RCC 7860 (cell line): Measurements from ENCODE around the gene LRPAP1.

ENCODE experiments used
- DNase-seq: peaks from one replicate; pipeline ENCODE4 v3.0.0-alpha.2; 2015; ENCODE audit warnings: low spot score
- FAIRE-seq: peaks from 2 replicates; lab custom pipeline; 2012; peaks lifted over from hg19 to GRCh38; lab: Jason Lieb, UNC

The LRPAP1 gene

DNA sequence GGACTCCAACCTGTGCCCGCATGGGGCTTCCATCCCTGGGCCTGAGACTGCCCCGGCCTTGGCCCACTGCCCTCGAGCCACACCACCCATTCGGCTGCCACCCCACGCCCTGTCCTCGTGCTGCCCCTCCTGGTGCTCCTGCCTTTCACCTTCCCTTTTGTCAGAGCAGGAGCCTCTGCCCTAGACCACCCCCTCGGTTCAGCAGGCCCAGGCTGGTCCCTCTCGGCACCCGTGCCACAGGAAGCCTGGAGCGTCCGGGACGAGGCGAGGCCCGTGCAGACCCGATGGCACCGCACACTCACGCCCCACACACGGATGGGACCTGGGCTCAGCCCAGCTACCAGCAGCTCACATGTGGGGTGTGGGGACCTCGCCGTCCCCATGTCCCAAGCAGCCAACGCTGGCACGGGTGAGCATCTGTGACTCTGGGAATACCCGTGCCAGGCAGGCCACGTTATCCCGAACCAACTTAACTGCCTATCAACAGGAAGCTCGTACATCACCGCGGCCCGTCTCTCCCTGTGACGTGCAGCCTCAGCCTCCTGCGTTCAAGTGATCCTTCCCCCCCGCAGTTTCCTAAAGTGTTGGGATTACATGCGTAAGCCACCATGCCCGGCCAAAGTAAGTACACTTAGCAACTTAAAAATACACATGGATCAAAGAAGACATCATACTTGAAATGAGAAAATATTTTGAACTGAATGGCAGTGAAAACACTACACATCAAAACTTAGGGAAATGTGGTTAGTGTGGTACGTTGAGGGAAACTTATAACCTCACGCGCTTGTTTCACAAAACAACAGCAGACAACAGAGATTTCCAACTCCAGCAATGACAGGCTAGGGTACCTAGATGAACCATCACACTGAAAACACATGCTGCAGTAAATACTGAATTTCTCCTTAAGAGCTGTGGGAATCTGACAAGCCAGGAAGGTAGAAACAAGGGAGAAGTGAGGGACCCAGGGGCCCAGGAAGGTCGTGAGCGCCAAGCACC is 29.0 kb downstream of the LRPAP1 start:
- no peak for DNase-seq
- FAIRE-seq, result no peak

DNA sequence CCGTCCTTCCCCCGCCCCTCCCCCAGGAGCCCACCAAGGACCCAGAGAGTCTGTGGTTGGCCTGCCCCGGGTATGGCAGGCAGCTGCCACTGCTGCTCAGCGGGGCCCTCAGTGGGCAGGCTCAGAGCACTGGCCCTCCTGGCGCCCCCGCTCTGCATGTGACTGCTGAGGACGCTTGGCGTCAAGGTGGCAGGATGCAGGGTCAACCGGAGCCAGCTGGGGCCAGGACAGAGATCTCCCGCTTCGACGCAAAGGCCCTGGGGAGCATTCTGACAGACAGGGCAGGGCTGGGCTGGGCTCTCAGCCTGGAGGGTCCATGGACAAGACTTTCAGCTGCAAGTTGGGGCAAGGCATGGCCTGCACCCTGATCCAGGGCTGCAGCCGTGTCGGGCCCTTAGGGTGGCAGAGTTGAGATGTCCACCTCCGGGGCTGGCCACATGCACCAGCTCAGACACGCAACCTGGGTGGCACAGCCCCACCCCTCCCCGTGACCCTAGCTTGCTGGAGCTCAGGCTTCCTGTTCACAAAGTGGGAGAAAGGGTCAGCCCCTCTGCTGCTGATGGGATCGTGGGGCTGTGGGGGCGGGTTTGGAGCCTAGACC is 30.3 kb downstream of the LRPAP1 start:
- no peak for FAIRE-seq

DNA sequence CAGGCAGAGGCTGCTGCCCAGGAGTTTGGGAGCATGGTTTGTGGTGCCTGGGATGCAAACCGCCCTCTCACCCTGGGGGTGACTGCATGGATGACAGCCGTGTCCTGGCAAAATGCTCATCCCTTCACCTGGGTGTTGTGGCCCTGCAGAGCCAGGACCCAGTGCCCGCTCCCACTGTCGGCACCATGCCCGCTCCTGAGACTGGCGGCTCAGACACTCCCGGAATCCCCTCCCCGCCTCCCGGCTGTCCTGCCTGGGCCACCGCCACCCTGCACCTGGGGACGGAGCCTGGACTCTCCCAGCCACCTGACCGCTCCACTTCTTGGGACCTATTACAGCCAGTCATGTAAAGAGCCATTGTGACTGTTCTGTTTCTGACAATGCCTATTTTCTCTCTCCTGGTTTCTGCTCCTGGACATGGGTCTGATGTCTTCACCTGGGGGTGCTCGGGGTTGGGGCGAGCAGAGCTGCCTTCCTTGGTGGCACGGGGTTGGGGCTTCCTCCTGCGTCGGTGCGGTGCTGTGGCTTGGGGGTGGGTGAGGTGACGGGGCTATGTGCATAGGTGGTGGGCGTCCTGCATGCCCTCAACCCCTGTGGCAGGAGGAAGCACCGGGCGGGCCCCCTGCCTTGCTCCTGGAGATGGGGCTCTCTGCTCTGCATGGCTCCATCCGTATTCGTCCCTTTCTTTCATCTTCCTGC is 30.9 kb downstream of the LRPAP1 start:
- no peak for FAIRE-seq
- no peak for DNase-seq

More for the DNA sequence above, 30.3 kb downstream of the LRPAP1 start:
- DNase-seq, result no peak

DNA sequence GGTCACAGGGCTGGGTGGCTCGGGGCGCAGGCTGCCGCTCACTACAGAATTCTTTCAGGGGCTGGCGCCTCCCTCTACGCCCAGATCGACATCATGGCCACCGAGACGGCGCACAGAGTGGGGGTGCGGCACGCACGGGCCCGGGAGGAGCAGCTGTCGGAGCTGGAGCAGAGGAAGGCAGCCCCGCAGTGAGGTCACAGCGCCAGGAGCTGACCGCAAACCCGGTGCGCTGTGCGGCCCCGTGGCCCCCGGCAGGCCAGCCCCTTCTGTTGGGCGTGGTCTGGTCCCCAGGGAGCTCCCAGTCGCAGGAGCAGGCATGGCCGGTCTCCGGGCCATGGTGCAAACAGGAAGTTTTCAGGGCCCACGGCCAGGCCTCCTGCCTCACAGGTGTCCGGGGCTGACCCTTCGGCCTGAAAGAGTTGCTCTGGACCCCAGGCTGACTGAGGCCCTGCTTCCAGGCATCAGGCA is 31.6 kb downstream of the LRPAP1 start:
- FAIRE-seq (no peak), DNase-seq (no peak)

- no peak for DNase-seq
- no peak for FAIRE-seq
Observed at GRCh38 chr4:3500111-3500510, 32.1 kb downstream of the LRPAP1 start.

DNA sequence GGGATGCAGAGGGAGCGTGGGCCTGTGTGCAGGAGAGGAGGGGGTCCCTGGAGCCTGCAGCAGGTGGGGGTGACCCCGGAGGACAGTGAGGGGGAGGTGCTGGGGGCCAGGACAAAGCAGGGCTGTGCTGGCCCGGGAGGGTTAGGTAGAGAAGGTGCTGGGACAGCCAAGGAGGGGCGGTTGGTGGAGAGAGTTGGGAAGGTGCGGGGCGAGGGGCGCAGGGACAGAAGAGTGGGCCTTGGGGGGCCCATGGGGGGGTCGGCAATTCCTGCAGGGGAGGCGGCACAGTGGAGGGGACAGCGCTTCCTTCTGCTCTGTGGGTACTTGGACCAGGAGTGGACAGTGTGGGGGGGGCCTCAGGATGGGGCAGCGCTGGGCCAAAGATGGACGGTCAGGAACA is 32.5 kb downstream of the LRPAP1 start:
- no peak for DNase-seq
- no peak for FAIRE-seq

DNA sequence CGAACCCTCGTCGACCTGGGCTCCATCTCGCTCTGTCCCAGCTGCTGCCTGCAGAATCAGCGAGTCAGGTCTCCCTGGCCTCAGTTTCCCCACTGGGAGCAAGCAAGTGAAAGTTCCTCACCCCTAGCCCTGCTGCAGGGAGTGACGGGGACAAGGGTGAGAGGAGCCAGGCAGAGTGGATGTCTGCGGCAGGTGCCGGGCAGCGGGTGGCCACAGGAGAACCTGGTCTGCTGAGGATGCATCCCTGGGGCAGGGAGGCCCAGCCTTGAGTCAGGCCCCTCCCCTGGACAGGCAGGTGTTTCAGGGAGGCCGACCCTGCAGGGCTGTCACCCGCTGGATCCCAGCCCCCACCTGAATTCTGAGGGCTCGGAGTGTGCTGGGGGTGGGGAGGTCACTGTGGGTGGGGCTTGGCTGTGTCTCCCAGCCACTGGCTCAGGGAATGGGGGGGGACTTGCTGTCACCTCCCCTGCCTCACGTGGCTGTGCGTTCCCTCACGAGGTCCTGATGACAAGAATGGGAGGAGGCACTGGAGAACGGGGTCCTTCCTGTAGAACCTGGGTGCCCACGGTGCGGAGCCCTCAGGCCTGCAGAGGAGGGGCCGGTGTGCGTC is 33.2 kb downstream of the LRPAP1 start:
- FAIRE-seq, result no peak

GRCh38 chr4:3498407-3498806 is 33.8 kb downstream of the LRPAP1 start:
- no peak for FAIRE-seq

More for the DNA sequence above, 33.2 kb downstream of the LRPAP1 start:
- DNase-seq, result no peak

GRCh38 chr4:3497523-3498389 is 34.5 kb downstream of the LRPAP1 start:
- no peak for DNase-seq
- no peak for FAIRE-seq

More at GRCh38 chr4:3498407-3498806, 33.8 kb downstream of the LRPAP1 start:
- no peak for DNase-seq

GRCh38 chr4:3497095-3497494 is 35.1 kb downstream of the LRPAP1 start:
- no peak for DNase-seq
- FAIRE-seq, result no peak

DNA sequence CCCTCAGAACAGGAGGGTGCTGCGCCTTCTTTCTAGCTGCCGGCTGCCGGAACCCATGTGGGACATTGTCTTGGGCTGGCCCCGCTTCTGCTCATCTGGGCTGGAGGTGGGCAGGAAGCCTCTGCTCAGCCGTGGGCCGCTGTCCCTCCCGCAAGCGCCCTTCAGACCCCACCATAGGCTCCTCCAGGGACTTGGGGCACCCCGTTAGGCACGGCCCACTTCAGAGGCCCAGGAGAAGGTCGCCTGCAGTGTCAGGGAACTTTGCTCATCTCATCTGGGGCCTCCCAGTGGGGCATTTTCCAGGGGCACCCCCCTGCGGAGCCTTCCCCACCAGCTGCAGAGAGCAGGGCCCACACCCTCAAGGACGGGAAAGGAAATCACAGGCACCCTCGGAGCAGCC is 36.2 kb downstream of the LRPAP1 start:
- FAIRE-seq, result no peak
- DNase-seq, result no peak

DNA sequence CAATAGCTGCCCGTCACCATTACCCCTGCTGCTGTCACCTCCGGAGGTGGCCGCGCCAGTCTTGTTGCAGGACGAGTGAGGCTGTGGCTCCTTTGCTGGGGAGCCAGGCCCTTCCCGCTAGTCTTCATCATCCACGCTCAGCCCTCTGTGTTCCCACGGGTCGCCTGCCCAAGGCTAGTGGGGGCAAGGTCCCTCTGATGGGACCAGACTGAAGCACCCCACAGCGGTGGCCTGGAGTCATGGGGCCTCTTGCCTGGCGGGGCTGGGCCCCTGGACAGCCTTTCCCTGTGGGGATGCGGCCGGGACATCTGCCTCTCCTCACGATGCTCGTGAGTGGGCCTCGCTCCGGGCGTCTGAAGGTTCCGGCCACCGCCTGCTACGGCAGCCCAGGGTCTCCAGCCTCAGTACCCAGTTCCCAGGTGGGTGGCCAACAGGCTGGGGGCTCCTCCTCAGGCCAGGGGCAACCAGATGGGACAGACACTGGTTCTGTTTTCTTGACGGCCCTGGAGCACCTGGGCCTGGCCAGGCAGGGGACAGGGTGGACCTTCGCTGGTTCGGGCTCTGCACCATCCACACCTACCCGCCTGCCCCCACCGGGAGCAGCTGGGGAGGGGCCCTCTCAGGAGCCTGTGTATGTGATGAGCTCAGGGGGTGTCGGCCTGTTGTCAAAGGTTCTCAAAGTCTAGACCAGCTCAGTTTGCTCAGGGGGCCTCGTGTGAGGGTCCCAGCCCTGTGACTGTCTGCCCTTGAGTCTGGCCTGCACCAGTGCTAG is 36.8 kb downstream of the LRPAP1 start:
- FAIRE-seq (no peak), DNase-seq (no peak)

DNA sequence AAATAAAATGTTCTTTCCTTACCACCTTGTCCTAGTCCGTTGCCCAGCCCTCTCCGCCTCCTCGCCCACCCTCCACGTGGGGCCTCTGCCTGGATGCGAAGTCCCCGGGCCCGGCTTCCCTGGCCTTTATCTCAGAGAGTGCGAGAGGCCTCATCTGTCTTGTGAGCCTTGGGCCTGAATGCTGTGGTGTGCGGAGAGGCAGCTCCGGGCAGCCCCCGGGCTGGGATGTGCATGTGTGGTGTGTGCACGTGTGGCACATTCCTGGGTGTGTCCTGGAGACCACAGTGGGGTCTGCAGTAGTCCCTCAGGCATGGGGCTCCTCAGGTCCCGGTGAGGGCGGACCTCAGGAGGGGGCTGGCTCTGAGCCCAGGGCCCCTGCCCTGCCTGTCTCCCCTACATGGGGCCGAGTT is 37.8 kb downstream of the LRPAP1 start:
- DNase-seq (no peak), FAIRE-seq (no peak)

GRCh38 chr4:3493720-3494461 is 38.3 kb downstream of the LRPAP1 start:
- no peak for FAIRE-seq
- DNase-seq, result no peak

DNA sequence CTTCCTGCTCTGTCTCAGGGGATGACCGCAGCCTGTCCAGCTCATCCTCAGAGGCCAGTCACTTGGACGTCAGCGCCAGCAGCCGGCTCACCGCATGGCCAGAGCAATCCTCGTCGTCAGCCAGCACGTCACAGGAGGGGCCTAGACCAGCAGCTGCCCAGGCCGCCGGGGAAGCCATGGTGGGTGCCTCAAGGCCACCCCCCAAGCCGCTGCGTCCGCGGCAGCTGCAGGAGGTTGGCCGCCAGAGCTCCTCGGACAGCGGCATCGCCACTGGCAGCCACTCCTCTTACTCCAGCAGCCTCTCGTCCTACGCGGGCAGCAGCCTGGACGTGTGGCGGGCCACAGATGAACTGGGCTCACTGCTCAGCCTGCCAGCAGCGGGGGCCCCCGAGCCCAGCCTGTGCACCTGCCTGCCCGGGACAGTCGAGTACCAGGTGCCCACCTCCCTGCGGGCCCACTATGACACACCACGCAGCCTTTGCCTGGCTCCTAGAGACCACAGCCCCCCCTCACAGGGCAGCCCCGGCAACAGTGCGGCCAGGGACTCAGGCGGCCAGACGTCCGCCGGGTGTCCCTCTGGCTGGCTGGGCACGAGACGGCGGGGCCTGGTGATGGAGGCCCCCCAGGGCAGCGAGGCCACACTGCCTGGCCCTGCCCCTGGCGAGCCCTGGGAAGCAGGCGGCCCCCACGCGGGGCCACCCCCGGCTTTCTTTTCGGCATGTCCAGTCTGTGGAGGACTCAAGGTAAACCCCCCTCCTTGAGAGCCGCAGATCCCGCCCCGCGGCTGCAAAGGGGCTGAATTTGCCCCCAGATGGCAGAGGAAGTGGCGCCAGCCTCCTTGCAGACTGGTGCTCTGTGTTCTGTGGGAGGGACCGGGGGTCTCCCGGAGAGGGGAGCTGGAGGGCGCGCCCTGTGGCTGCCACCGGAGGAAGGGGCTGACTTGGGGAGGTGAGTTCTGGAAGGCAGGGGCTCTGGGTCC is 39.2 kb downstream of the LRPAP1 start:
- FAIRE-seq (no peak), DNase-seq (no peak)

- no peak for DNase-seq
- FAIRE-seq, result no peak
Observed at GRCh38 chr4:3491681-3492405, 40.4 kb downstream of the LRPAP1 start.
